Measurements from ENCODE around the gene CPEB4. TPM values are rescaled to one million over a fixed set of nuclear protein-coding genes. Genes with fewer than 3 reads are reported as not detected.

Gene CPEB4
- total RNA-seq, 1 experiment from 2014 or later: 8.7 TPM

DNA sequence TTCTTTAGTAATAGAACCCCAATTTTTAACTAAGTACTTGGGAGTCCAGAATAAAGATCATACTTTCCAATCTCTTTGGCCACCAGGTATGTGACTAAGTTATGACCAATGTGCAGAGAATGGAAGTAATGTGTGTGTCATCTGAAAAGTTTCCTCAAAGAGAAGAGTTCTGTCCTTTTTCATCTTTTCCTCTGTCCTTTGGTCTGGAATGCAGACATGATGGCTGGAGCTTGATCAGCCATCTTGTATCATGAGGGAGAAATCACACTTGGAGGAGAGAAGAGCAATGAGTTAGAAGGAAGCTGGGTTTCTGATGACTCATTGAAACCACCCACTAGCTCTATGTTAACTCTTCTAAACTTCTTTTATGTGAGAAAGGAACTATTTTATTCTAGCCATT, 5.5 kb upstream of the CPEB4 start:
- Histone ChIP-seq H3K56ac (ENCODE audit: insufficient read length, low read depth, low read length) (no peak overlapping the region), H2BK12ac (ENCODE audit: insufficient read length, low read depth, low read length) (no peak overlapping the region), H4K20me1 (ENCODE audit: control insufficient read depth, insufficient read depth, insufficient read length) (no peaks in the 10 kb centered on the region), H2BK20ac (ENCODE audit: low read depth, low read length, poor library complexity, severe bottlenecking) (no peak overlapping the region), H3K4me1 (ENCODE audit: insufficient read depth, low read length) (no peaks in the 10 kb centered on the region), H3K9me3 (ENCODE audit: control insufficient read depth, low read depth, low read length) (no peaks in the 10 kb centered on the region), H3K14ac (ENCODE audit: insufficient read depth, low read length) (no peak overlapping the region), H3K4me2 (ENCODE audit: insufficient read depth, insufficient read length, low read length) (no peak overlapping the region), H3K23ac (ENCODE audit: insufficient read length, low read depth, low read length) (no peak overlapping the region), H3K18ac (ENCODE audit: insufficient read length, low read depth, low read length) (no peak overlapping the region), H3K9ac (ENCODE audit: extremely low read depth, insufficient read length, low read length) (no peak overlapping the region), H4K5ac (ENCODE audit: insufficient read length, low read depth, low read length) (no peak overlapping the region), H3T11ph (ENCODE audit: low read length) (no peak overlapping the region), H4K91ac (ENCODE audit: insufficient read length, low read depth, low read length) (no peak overlapping the region), H3K27me3 (ENCODE audit: insufficient read depth, low read length) (no peaks in the 10 kb centered on the region), H2AFZ (ENCODE audit: low read length) (no peak overlapping the region), H4K8ac (replicated peaks; ENCODE audit: insufficient read length, low read depth, low read length) (no peak overlapping the region), H3K4ac (ENCODE audit: low read depth, low read length) (no peak overlapping the region), H3K23me2 (ENCODE audit: insufficient read length, low read depth, low read length, poor library complexity, severe bottlenecking) (no peaks in the 10 kb centered on the region), H2BK15ac (ENCODE audit: low read depth, low read length) (no peak overlapping the region), H3K79me2 (ENCODE audit: insufficient read depth, low read length) (no peaks in the 10 kb centered on the region; the same call in 1 of the 2 replicates), H2BK5ac (ENCODE audit: insufficient read length, low read length) (no peak overlapping the region), H3K79me1 (ENCODE audit: insufficient read depth, low read depth, low read length, poor library complexity, severe bottlenecking) (no peaks in the 10 kb centered on the region), H2AK5ac (ENCODE audit: insufficient read length, low read length) (no peak overlapping the region), H2BK120ac (ENCODE audit: low read depth, low read length, poor library complexity, severe bottlenecking) (no peak overlapping the region), H3K27ac (ENCODE audit: insufficient read length, low read depth, low read length) (no peak overlapping the region)
- TF ChIP-seq, protein P1, sequence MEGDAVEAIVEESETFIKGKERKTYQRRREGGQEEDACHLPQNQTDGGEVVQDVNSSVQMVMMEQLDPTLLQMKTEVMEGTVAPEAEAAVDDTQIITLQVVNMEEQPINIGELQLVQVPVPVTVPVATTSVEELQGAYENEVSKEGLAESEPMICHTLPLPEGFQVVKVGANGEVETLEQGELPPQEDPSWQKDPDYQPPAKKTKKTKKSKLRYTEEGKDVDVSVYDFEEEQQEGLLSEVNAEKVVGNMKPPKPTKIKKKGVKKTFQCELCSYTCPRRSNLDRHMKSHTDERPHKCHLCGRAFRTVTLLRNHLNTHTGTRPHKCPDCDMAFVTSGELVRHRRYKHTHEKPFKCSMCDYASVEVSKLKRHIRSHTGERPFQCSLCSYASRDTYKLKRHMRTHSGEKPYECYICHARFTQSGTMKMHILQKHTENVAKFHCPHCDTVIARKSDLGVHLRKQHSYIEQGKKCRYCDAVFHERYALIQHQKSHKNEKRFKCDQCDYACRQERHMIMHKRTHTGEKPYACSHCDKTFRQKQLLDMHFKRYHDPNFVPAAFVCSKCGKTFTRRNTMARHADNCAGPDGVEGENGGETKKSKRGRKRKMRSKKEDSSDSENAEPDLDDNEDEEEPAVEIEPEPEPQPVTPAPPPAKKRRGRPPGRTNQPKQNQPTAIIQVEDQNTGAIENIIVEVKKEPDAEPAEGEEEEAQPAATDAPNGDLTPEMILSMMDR (conservative IDR thresholded peaks at IDR 0.05): no peak
- H3K27me3 Mint-ChIP-seq (ENCODE audit: low read depth): no peaks in the 10 kb centered on the region; the same call in 1 of the 2 replicates
- H3K4me3 Mint-ChIP-seq: no peak overlapping the region
- 0 out of 5 replicates have a peak, but pooled peaks cover 0 to 2% of the 10 kb centered on the region in 2 experiments for H3K9me3 Mint-ChIP-seq
- H3K36me3 Mint-ChIP-seq (ENCODE audit: insufficient read depth in 1 of 3, low read depth in 3 of 3): no peaks in the 10 kb centered on the region
- H3K27ac Mint-ChIP-seq: no peak overlapping the region; a peak in 1 of 7 replicates
- peaks cover 8 to 14% of the 10 kb centered on the region in 2 experiments for H3K4me1 Mint-ChIP-seq
- DNase-seq: no peak

Data from H9 (cell line).